Loucy (cell line): Measurements from ENCODE around the gene MBNL3.

Experiments
- H2AFZ ChIP-seq: fragments of 200-600 bp; sonication (generic); 2 replicates; pipeline ENCODE4 v1.6.0; 2016; ENCODE audit warnings: antibody characterized with exemption, mild to moderate bottlenecking, low read length, moderate library complexity
- H3F3A ChIP-seq: fragments of 200-600 bp; 2 replicates; pipeline ENCODE4 v1.6.0; 2016; ENCODE audit warnings: antibody characterized with exemption, low read depth, mild to moderate bottlenecking
- H3K27me3 ChIP-seq: fragments of 200-600 bp; sonication (generic); 2 replicates; pipeline ENCODE4 v1.6.1; 2014; ENCODE audit warnings: low read length, mild to moderate bottlenecking; ENCODE audit not compliant: insufficient read depth, poor library complexity, severe bottlenecking
- H3K36me3 ChIP-seq: fragments of 200-600 bp; sonication (generic); 2 replicates; pipeline ENCODE4 v1.6.1; 2016; ENCODE audit warnings: low read length; ENCODE audit not compliant: insufficient read depth
- H3K4me1 ChIP-seq: fragments of 200-600 bp; sonication (generic); 2 replicates; pipeline ENCODE4 v1.5.1; 2014; ENCODE audit warnings: low read length, mild to moderate bottlenecking; ENCODE audit not compliant: insufficient read depth, poor library complexity, severe bottlenecking
- H3K4me2 ChIP-seq: fragments of 200-600 bp; sonication (generic); 2 replicates; pipeline ENCODE4 v1.6.0; 2014; ENCODE audit warnings: antibody characterized with exemption, low read length, low read depth, mild to moderate bottlenecking; ENCODE audit not compliant: poor library complexity, severe bottlenecking
- H3K4me3 ChIP-seq: fragments of 200-600 bp; sonication (generic); 2 replicates; pipeline ENCODE4 v1.5.1; 2014; ENCODE audit warnings: low read length, mild to moderate bottlenecking, mixed read lengths; ENCODE audit not compliant: poor library complexity, severe bottlenecking
- H3K79me2 ChIP-seq: fragments of 200-600 bp; sonication (generic); 2 replicates; pipeline ENCODE4 v1.6.1; 2014; ENCODE audit warnings: low read length; ENCODE audit not compliant: insufficient read depth
- H3K9ac ChIP-seq: fragments of 200-600 bp; sonication (generic); 2 replicates; pipeline ENCODE4 v1.6.0; 2014; ENCODE audit warnings: mild to moderate bottlenecking, low read depth, low read length, moderate library complexity; ENCODE audit not compliant: poor library complexity, severe bottlenecking
- H3K9me2 ChIP-seq: fragments of 200-600 bp; sonication (generic); replicated peaks from 2 replicates; pipeline ENCODE4 v1.6.1; 2016; ENCODE audit warnings: low read depth, low read length, mixed read lengths
- H3K9me3 ChIP-seq: fragments of 200-600 bp; sonication (generic); 2 replicates; pipeline ENCODE4 v1.6.1; 2014; ENCODE audit warnings: mild to moderate bottlenecking, antibody characterized with exemption, low read length, low read depth; ENCODE audit not compliant: insufficient read depth
- H4K20me1 ChIP-seq: fragments of 200-600 bp; sonication (generic); 2 replicates; pipeline ENCODE4 v1.6.0; 2014; ENCODE audit warnings: antibody characterized with exemption, low read length, mild to moderate bottlenecking; ENCODE audit not compliant: insufficient read depth, poor library complexity, severe bottlenecking
- EZH2phosphoT487 ChIP-seq: fragments of 200-600 bp; IDR thresholded peaks from 2 replicates; pipeline ENCODE4 v1.6.1; 2018; ENCODE audit warnings: antibody characterized with exemption, mild to moderate bottlenecking, moderate library complexity, borderline replicate concordance
- TF ChIP-seq, protein P1 (sequence below): fragments of 200-600 bp; sonication (generic); conservative IDR thresholded peaks from 2 replicates; pipeline ENCODE4 v1.5.1; 2014; ENCODE audit warnings: mild to moderate bottlenecking, antibody characterized with exemption, low read length

MBNL3 gene

DNA sequence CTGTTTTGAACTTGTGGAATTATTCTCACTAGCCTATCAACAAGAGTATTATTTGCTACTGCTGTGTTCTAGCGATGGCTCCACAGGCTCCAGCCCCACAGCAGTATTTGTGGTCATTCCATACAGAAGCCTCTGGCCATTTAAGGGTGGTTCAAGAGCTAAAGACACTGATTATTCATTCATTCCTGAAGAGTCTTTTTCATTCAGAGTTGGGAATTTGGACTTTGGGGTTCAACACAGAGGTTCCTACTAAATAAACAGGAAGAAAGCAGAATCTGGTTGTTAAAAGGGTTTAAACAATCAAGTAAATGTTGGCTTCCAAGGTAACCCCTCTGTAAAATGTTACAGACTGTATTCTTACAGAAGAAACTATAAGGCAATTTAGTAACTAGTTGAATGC lies 4.3 kb upstream of the MBNL3 start:
- peaks cover 9% of the 10 kb centered on the region for H3K4me1 ChIP-seq
- no peak overlapping the region for H3K9ac ChIP-seq
- H3K36me3 ChIP-seq: no peaks in the 10 kb centered on the region
- H3K79me2 ChIP-seq: peaks cover 3% of the 10 kb centered on the region; the same call in 1 of the 2 replicates
- no peaks in the 10 kb centered on the region for H3K9me3 ChIP-seq
- no peak overlapping the region for H2AFZ ChIP-seq
- H3K9me2 ChIP-seq: no peaks in the 10 kb centered on the region
- no peak overlapping the region for H3K4me2 ChIP-seq
- no peaks in the 10 kb centered on the region for H3K27me3 ChIP-seq
- H4K20me1 ChIP-seq: no peaks in the 10 kb centered on the region
- no peaks in the 10 kb centered on the region for H3F3A ChIP-seq
- no peak overlapping the region for H3K4me3 ChIP-seq
- TF ChIP-seq, protein P1, sequence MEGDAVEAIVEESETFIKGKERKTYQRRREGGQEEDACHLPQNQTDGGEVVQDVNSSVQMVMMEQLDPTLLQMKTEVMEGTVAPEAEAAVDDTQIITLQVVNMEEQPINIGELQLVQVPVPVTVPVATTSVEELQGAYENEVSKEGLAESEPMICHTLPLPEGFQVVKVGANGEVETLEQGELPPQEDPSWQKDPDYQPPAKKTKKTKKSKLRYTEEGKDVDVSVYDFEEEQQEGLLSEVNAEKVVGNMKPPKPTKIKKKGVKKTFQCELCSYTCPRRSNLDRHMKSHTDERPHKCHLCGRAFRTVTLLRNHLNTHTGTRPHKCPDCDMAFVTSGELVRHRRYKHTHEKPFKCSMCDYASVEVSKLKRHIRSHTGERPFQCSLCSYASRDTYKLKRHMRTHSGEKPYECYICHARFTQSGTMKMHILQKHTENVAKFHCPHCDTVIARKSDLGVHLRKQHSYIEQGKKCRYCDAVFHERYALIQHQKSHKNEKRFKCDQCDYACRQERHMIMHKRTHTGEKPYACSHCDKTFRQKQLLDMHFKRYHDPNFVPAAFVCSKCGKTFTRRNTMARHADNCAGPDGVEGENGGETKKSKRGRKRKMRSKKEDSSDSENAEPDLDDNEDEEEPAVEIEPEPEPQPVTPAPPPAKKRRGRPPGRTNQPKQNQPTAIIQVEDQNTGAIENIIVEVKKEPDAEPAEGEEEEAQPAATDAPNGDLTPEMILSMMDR: no peak
- no peak for TF ChIP-seq EZH2phosphoT487

DNA sequence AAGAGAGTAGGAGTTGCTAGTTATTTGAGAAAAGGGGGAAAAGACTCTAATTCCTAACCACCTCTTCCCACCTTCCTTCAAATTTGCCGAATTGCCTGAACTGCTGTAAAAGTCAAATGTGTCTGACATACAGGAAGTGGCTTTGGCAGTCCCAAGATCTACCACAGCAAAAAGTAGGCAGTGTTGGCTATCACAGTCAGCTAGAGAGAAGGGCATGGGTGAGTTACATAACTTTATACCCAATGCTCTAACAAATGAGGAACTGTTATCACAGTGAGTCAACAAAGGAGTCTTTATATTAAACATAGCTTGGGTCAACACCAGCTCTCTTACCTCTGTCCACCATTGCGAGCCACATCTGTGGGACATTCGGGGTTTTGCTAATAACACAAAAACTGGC lies 2.4 kb upstream of the MBNL3 start:
- Histone ChIP-seq H3K9me2 (no peaks in the 10 kb centered on the region), H3K4me3 (peak overlapping the region; percentile 84), H3K79me2 (peaks cover 22% of the 10 kb centered on the region), H3K4me1 (peaks cover 26% of the 10 kb centered on the region), H3K4me2 (peak overlapping the region; percentile 94), H3K9me3 (no peaks in the 10 kb centered on the region), H3K36me3 (no peaks in the 10 kb centered on the region), H4K20me1 (no peaks in the 10 kb centered on the region), H2AFZ (peak overlapping the region; percentile 79), H3K27me3 (no peaks in the 10 kb centered on the region), H3F3A (no peaks in the 10 kb centered on the region), H3K9ac (peak overlapping the region; percentile 96)
- TF ChIP-seq, protein P1: peak; percentile 29
- TF ChIP-seq EZH2phosphoT487: no peak

DNA sequence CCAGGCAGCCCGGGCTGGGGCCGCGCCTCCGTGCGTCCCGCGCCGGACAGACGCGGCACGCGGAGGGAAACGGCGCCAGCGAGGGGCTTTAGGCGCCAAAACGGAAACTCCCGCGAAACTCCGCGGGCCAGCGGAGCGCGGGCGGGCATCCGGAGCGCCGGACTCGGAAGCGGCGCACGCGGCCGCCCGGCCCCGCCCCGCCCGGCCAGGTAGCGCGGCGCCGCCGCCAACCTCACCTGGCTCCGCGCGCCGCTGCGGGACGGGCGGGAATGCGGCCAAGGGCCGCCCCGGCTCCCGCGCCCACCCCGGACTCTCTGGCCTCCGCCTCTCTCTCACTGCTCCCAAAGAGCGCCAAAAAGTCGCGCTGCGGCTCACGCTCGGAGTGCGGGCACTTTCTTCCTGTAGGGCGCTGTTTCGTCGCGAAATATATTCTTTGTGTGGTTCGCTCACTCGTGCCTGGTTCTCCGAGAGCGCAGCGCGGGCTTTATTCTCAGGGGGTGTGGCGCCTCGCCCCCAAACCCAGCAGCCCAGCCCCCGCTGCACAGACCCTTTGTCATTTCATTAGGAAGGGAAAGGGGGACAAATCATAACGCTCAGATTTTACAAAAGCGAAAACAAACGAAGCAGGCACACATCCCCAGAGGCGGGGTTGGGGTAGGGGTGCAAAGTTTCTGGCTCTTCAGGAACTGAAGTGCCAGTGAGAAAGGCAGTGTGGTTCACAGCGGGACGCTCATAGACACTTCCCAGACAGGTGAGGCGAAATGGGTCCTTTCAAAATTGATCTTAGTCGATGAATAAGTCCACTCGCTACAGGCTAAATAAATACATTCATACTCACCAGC lies 961 bp upstream of the MBNL3 start:
- Histone ChIP-seq H3F3A (no peaks in the 10 kb centered on the region), H3K36me3 (no peaks in the 10 kb centered on the region), H3K4me3 (peak overlapping the region; percentile 84), H3K4me1 (peaks cover 33% of the 10 kb centered on the region), H3K79me2 (peaks cover 36% of the 10 kb centered on the region), H3K27me3 (no peaks in the 10 kb centered on the region), H2AFZ (peak overlapping the region; percentile 79), H3K4me2 (peak overlapping the region; percentile 94), H3K9me2 (no peaks in the 10 kb centered on the region), H4K20me1 (no peaks in the 10 kb centered on the region), H3K9me3 (no peaks in the 10 kb centered on the region), H3K9ac (peak overlapping the region; percentile 96)
- no peak for TF ChIP-seq EZH2phosphoT487
- TF ChIP-seq, protein P1: no peak
